H9 (cell line): ENCODE measurements around the gene RGL2. TPM values are rescaled to one million over a fixed set of nuclear protein-coding genes. Genes with fewer than 3 reads are reported as not detected.

Source experiments
- DNase-seq: peaks from one replicate; pipeline ENCODE4 v3.0.0-alpha.2; 2017
- H2AFZ ChIP-seq: one replicate; pipeline ENCODE4 v1.6.1; 2013; ENCODE audit warnings: mild to moderate bottlenecking, low read length, control low read depth, moderate library complexity
- H2AK5ac ChIP-seq: 2 replicates; pipeline ENCODE4 v1.6.1; 2013; ENCODE audit warnings: low read length, control low read depth, mixed read lengths; ENCODE audit not compliant: insufficient read length
- H2BK120ac ChIP-seq: one replicate; pipeline ENCODE4 v1.6.1; 2013; ENCODE audit warnings: low read depth, mild to moderate bottlenecking, low read length, control low read depth, inconsistent platforms; ENCODE audit not compliant: poor library complexity, severe bottlenecking
- H2BK12ac ChIP-seq: 2 replicates; pipeline ENCODE4 v1.6.1; 2013; ENCODE audit warnings: low read length, control low read depth, mixed read lengths, low read depth; ENCODE audit not compliant: insufficient read length
- H2BK15ac ChIP-seq: 2 replicates; pipeline ENCODE4 v1.6.1; 2013; ENCODE audit warnings: low read depth, low read length, control low read depth
- H2BK20ac ChIP-seq: one replicate; pipeline ENCODE4 v1.6.1; 2013; ENCODE audit warnings: low read depth, mild to moderate bottlenecking, low read length, control low read depth, inconsistent platforms; ENCODE audit not compliant: poor library complexity, severe bottlenecking
- H2BK5ac ChIP-seq: 2 replicates; pipeline ENCODE4 v1.6.1; 2013; ENCODE audit warnings: low read length, control low read depth, mixed read lengths; ENCODE audit not compliant: insufficient read length
- H3K14ac ChIP-seq: 2 replicates; pipeline ENCODE4 v1.6.1; 2013; ENCODE audit warnings: low read length, control low read depth; ENCODE audit not compliant: insufficient read depth
- H3K18ac ChIP-seq: 2 replicates; pipeline ENCODE4 v1.6.1; 2013; ENCODE audit warnings: low read depth, mild to moderate bottlenecking, mixed read lengths, low read length, control low read depth; ENCODE audit not compliant: insufficient read length
- H3K23ac ChIP-seq: 2 replicates; pipeline ENCODE4 v1.6.1; 2013; ENCODE audit warnings: low read length, control low read depth, mixed read lengths, low read depth; ENCODE audit not compliant: insufficient read length
- H3K23me2 ChIP-seq: 2 replicates; pipeline ENCODE4 v1.6.1; 2013; ENCODE audit warnings: low read depth, mild to moderate bottlenecking, mixed read lengths, low read length, control low read depth; ENCODE audit not compliant: insufficient read length, poor library complexity, severe bottlenecking
- H3K27ac ChIP-seq: 2 replicates; pipeline ENCODE4 v1.5.1; 2013; ENCODE audit warnings: low read length, control low read depth, mixed read lengths, low read depth; ENCODE audit not compliant: insufficient read length
- H3K27me3 ChIP-seq: 2 replicates; pipeline ENCODE4 v1.6.1; 2013; ENCODE audit warnings: low read length, control low read depth, inconsistent platforms; ENCODE audit not compliant: insufficient read depth
- H3K4ac ChIP-seq: 2 replicates; pipeline ENCODE4 v1.6.1; 2013; ENCODE audit warnings: low read depth, mild to moderate bottlenecking, control low read depth, inconsistent platforms, low read length, moderate library complexity
- H3K4me1 ChIP-seq: 2 replicates; pipeline ENCODE4 v1.6.1; 2013; ENCODE audit warnings: low read length, control low read depth, inconsistent platforms; ENCODE audit not compliant: insufficient read depth
- H3K4me2 ChIP-seq: 2 replicates; pipeline ENCODE4 v1.6.1; 2013; ENCODE audit warnings: low read length, control low read depth, mixed read lengths; ENCODE audit not compliant: insufficient read length, insufficient read depth
- H3K56ac ChIP-seq: 2 replicates; pipeline ENCODE4 v1.6.1; 2013; ENCODE audit warnings: low read depth, mild to moderate bottlenecking, mixed read lengths, low read length, control low read depth; ENCODE audit not compliant: insufficient read length
- H3K79me1 ChIP-seq: 2 replicates; pipeline ENCODE4 v1.6.1; 2013; ENCODE audit warnings: low read depth, mild to moderate bottlenecking, moderate library complexity, low read length, control low read depth, inconsistent platforms; ENCODE audit not compliant: insufficient read depth, poor library complexity, severe bottlenecking
- H3K79me2 ChIP-seq: 2 replicates; pipeline ENCODE4 v1.6.1; 2013; ENCODE audit warnings: low read length, control low read depth, inconsistent platforms; ENCODE audit not compliant: insufficient read depth
- H3K9ac ChIP-seq: 2 replicates; pipeline ENCODE4 v1.6.1; 2013; ENCODE audit warnings: low read length, control low read depth, mixed read lengths; ENCODE audit not compliant: insufficient read length; ENCODE audit errors: extremely low read depth
- H3K9me3 ChIP-seq: one replicate; pipeline ENCODE4 v1.6.1; 2013; ENCODE audit warnings: low read depth, low read length, inconsistent platforms; ENCODE audit not compliant: control insufficient read depth
- H3T11ph ChIP-seq: one replicate; pipeline ENCODE4 v1.6.1; 2013; ENCODE audit warnings: mild to moderate bottlenecking, low read length, control low read depth, inconsistent platforms
- H4K20me1 ChIP-seq: one replicate; pipeline ENCODE4 v1.6.1; 2013; ENCODE audit not compliant: control insufficient read depth, insufficient read length, insufficient read depth
- H4K5ac ChIP-seq: 2 replicates; pipeline ENCODE4 v1.6.1; 2013; ENCODE audit warnings: low read depth, mild to moderate bottlenecking, mixed read lengths, low read length, control low read depth; ENCODE audit not compliant: insufficient read length
- H4K8ac ChIP-seq: replicated peaks from 2 replicates; pipeline ENCODE4 v1.6.1; 2013; ENCODE audit warnings: low read length, control low read depth, mixed read lengths, low read depth; ENCODE audit not compliant: insufficient read length
- H4K91ac ChIP-seq: 2 replicates; pipeline ENCODE4 v1.6.1; 2013; ENCODE audit warnings: low read depth, mild to moderate bottlenecking, moderate library complexity, mixed read lengths, low read length, control low read depth; ENCODE audit not compliant: insufficient read length
- H3K27ac Mint-ChIP-seq, 3 experiments: 2 replicates in 2 of 3; 3 replicates in 1 of 3; pipeline ENCODE4 v1.8.0; 2020 to 2021; ENCODE audit warnings: mixed read lengths in 3 of 3, mild to moderate bottlenecking in 1 of 3, moderate library complexity in 1 of 3
- H3K27me3 Mint-ChIP-seq: 2 replicates; pipeline ENCODE4 v1.8.0; 2021; ENCODE audit warnings: low read depth, mild to moderate bottlenecking, moderate library complexity, mixed read lengths
- H3K36me3 Mint-ChIP-seq, 3 experiments: 2 replicates in 2 of 3; 3 replicates in 1 of 3; pipeline ENCODE4 v1.8.0; 2020 to 2021; ENCODE audit warnings: low read depth in 3 of 3, mixed read lengths in 3 of 3; ENCODE audit not compliant: insufficient read depth in 1 of 3
- H3K4me1 Mint-ChIP-seq, 2 experiments: 2 replicates each; pipeline ENCODE4 v1.8.0; 2020; ENCODE audit warnings: mixed read lengths in 2 of 2
- H3K4me3 Mint-ChIP-seq, 2 experiments: 2 replicates in 1 of 2; 3 replicates in 1 of 2; pipeline ENCODE4 v1.8.0; 2020 to 2021; ENCODE audit warnings: mild to moderate bottlenecking in 2 of 2, mixed read lengths in 2 of 2, moderate library complexity in 1 of 2
- H3K9me3 Mint-ChIP-seq, 2 experiments: 2 replicates in 1 of 2; 3 replicates in 1 of 2; pipeline ENCODE4 v1.8.0; 2020; ENCODE audit warnings: mild to moderate bottlenecking in 2 of 2, mixed read lengths in 2 of 2, moderate library complexity in 1 of 2
- WGBS: extraction: QIAGEN DNeasy Blood & Tissue Kit; methylation state at CpG from one replicate; pipeline ENCODE4 v1.1.7; 2013; ENCODE audit warnings: missing lambda C conversion rate, low lambda C conversion rate, mixed read lengths; ENCODE audit not compliant: insufficient read length; ENCODE audit errors: extremely low coverage; 5-methylcytosine and 5-hydroxymethylcytosine counted together
- total RNA-seq: library from RNA; stranded (reverse); gene quantifications from 2 replicates; pipeline ENCODE4 v1.2.1, GENCODE V29; 2021
- TF ChIP-seq, protein P1 (sequence below): fragments of 200-600 bp; sonication (generic); conservative IDR thresholded peaks from 3 replicates; pipeline ENCODE4 v1.8.0; 2021; ENCODE audit warnings: antibody characterized with exemption, mild to moderate bottlenecking

Gene RGL2
- total RNA-seq, 1 experiment from 2014 or later = 74.3 TPM

DNA sequence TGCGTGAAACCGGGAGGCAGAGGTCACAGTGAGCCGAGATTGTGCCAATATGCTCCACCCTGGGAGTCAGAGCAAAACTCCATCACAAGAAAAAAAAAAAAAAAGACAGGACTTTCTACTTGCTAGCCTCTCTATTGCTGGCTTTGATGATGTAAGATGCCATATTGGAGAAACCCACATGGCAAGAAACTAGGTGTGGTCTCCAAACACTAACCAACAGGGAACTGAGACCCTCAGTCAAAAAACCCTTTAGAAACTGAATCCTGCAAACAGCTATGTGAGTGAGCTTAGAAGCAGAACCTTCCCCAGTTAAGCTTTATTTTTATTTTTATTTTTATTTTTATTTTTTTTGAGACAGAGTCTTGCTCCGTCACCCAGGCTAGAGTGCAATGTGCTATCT, 37.2 kb upstream of the RGL2 start:
- Histone ChIP-seq H3T11ph (no peak overlapping the region), H3K14ac (no peak overlapping the region), H3K4ac (no peak overlapping the region), H2AK5ac (no peak overlapping the region), H3K79me2 (no peaks in the 10 kb centered on the region), H4K20me1 (no peaks in the 10 kb centered on the region), H3K9me3 (no peaks in the 10 kb centered on the region), H2BK20ac (no peak overlapping the region), H2BK12ac (no peak overlapping the region), H3K23ac (no peak overlapping the region), H2BK120ac (no peak overlapping the region), H4K5ac (no peak overlapping the region), H3K4me1 (no peaks in the 10 kb centered on the region), H3K4me2 (no peak overlapping the region), H2BK5ac (no peak overlapping the region), H4K8ac (no peak overlapping the region), H3K23me2 (no peaks in the 10 kb centered on the region), H2BK15ac (no peak overlapping the region), H3K27me3 (no peaks in the 10 kb centered on the region), H3K79me1 (no peaks in the 10 kb centered on the region), H4K91ac (no peak overlapping the region), H3K9ac (no peak overlapping the region), H3K56ac (no peak overlapping the region), H3K18ac (no peak overlapping the region), H2AFZ (no peak overlapping the region), H3K27ac (no peak overlapping the region)
- no peak for DNase-seq
- Mint-ChIP-seq H3K4me1 (no peaks in the 10 kb centered on the region), H3K36me3 (no peaks in the 10 kb centered on the region), H3K27me3 (peaks cover 2% of the 10 kb centered on the region; the same call in 1 of the 2 replicates), H3K27ac (no peak overlapping the region), H3K9me3 (no peaks in the 10 kb centered on the region), H3K4me3 (no peak overlapping the region)
- TF ChIP-seq, protein P1, sequence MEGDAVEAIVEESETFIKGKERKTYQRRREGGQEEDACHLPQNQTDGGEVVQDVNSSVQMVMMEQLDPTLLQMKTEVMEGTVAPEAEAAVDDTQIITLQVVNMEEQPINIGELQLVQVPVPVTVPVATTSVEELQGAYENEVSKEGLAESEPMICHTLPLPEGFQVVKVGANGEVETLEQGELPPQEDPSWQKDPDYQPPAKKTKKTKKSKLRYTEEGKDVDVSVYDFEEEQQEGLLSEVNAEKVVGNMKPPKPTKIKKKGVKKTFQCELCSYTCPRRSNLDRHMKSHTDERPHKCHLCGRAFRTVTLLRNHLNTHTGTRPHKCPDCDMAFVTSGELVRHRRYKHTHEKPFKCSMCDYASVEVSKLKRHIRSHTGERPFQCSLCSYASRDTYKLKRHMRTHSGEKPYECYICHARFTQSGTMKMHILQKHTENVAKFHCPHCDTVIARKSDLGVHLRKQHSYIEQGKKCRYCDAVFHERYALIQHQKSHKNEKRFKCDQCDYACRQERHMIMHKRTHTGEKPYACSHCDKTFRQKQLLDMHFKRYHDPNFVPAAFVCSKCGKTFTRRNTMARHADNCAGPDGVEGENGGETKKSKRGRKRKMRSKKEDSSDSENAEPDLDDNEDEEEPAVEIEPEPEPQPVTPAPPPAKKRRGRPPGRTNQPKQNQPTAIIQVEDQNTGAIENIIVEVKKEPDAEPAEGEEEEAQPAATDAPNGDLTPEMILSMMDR = no peak
- no CpG with 5 or more reads among the region's 4 CpGs for WGBS
